BJ (cell line): ENCODE measurements around the gene MROH2B. TPM values are rescaled to one million over a fixed set of nuclear protein-coding genes. Genes with fewer than 3 reads are reported as not detected.
A peak's percentile ranks its signal among the peaks of the same experiment; 100 is the strongest.

Source experiments
- CTCF ChIA-PET: fragments of 350-600 bp; formaldehyde crosslinking; extraction: SDS; loops from one replicate; lab custom pipeline; 2021; ENCODE audit warnings: antibody characterized with exemption, inconsistent platforms; lab: Yijun Ruan, JAX
- POLR2A ChIA-PET: fragments of 300-600 bp; sonication (Branson Sonifier 250); formaldehyde crosslinking; extraction: SDS; loops from one replicate; lab custom pipeline; 2021; ENCODE audit warnings: antibody characterized with exemption; lab: Charles Lee
- DNase-seq: peaks from one replicate; pipeline ENCODE4 v3.0.0-alpha.2; 2011; ENCODE audit warnings: low read depth
- H3K27me3 ChIP-seq: 2 replicates; pipeline ENCODE4 v1.6.0; 2011; ENCODE audit warnings: low read length; ENCODE audit not compliant: control insufficient read depth, insufficient read depth
- H3K36me3 ChIP-seq: 2 replicates; pipeline ENCODE4 v1.5.1; 2011; ENCODE audit warnings: low read length; ENCODE audit not compliant: control insufficient read depth, insufficient read depth
- H3K4me3 ChIP-seq: 2 replicates; pipeline ENCODE4 v1.5.1; 2011; ENCODE audit warnings: low read depth, mild to moderate bottlenecking, control low read depth, low read length
- polyA minus RNA-seq: library from RNA; depleted of rRNA, polyadenylated mRNA; stranded (reverse); fragments of >200 nt; gene quantifications from 2 replicates; pipeline ENCODE4 v1.2.3, GENCODE V29; 2011; rRNA and poly(A)+ RNA removed
- polyA plus RNA-seq: library from polyadenylated mRNA; depleted of rRNA; stranded (reverse); fragments of >200 nt; gene quantifications from 2 replicates; pipeline ENCODE4 v1.2.3, GENCODE V29; 2011; rRNA removed
- TF ChIP-seq, protein P1 (sequence below): IDR thresholded peaks from 2 replicates; pipeline ENCODE4 v1.5.1; 2011; ENCODE audit warnings: low read depth, mild to moderate bottlenecking, control low read depth, inconsistent platforms, low read length, moderate library complexity; ENCODE audit not compliant: insufficient read depth

MROH2B gene
- not detected in 2 replicates for polyA plus RNA-seq
- not detected in 2 replicates for polyA minus RNA-seq

DNA sequence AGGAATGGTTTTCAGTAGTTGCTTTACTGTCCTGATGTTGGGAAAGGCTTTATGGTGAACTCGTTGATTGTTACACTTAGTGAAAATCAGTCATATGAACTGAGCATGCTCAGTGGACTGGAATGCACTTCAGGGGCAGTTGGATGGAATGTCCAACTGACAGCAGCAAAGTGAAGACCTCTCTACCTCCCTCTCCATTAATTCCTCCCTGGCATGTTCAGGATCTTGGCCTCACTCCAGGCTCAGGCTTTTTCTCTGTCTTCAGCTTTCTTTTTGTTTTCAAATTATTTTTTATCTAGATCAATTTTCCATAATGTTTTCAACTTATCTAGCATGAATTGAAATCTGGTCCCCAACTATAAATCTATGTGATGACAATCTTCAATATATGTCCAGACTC, at the start of gene MROH2B:
TSS of gene MROH2B (minus strand) at position 101 of the 400 bp plus-strand sequence. CDS start 490 bp downstream, outside the sequence.
- DNase-seq = no peak
- ChIA-PET POLR2A (no interaction called here), CTCF (no interaction called here)
- Histone ChIP-seq H3K4me3 (no peak within 1 kb of the TSS), H3K27me3 (no peaks in the 10 kb centered on the region), H3K36me3 (no peaks in the 10 kb centered on the region)
- TF ChIP-seq, protein P1, sequence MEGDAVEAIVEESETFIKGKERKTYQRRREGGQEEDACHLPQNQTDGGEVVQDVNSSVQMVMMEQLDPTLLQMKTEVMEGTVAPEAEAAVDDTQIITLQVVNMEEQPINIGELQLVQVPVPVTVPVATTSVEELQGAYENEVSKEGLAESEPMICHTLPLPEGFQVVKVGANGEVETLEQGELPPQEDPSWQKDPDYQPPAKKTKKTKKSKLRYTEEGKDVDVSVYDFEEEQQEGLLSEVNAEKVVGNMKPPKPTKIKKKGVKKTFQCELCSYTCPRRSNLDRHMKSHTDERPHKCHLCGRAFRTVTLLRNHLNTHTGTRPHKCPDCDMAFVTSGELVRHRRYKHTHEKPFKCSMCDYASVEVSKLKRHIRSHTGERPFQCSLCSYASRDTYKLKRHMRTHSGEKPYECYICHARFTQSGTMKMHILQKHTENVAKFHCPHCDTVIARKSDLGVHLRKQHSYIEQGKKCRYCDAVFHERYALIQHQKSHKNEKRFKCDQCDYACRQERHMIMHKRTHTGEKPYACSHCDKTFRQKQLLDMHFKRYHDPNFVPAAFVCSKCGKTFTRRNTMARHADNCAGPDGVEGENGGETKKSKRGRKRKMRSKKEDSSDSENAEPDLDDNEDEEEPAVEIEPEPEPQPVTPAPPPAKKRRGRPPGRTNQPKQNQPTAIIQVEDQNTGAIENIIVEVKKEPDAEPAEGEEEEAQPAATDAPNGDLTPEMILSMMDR = no peak

DNA sequence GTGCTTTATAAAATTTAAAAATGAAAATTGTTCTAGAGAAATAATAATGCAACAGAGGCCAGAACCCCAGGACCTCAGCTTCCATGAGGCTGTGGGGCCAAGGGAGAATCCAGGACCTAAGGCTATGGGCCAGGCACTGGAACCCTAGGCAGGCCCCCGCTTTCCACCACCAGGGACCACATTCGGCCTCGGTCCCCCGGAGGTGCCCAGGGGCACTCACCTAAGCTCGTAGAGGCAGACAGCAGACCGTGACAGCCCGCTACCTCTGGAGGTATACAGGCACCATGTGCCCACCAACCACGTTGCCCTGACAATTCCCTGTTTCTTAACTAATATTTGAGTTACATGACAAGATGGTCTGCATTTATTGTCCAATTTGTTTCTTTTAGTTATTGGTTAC, 49.5 kb upstream of the MROH2B start:
- Histone ChIP-seq H3K36me3 (no peaks in the 10 kb centered on the region), H3K4me3 (no peak overlapping the region), H3K27me3 (no peaks in the 10 kb centered on the region)
- POLR2A ChIA-PET = no interaction called here
- CTCF ChIA-PET = no interaction called here
- no peak for DNase-seq
- TF ChIP-seq, protein P1 = no peak

DNA sequence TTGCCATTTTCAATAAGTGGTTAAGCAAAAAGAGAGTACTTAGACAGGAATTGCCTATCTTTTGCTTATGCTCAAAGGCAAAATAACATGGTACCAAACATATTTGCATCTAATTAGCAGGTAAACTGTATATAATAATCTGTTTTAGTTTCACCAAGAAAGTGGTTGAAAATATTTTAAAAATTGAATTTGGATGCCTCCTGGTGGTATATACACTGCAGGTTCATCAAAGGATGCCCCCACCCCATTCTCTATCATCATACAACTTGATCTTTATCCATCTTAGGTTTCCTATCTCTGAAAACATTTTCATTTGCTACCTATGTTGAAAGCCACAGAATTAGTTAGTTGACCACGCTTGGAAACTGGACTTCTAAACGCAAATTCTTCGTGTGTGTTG, 47.0 kb upstream of the MROH2B start:
- Histone ChIP-seq H3K4me3 (no peak overlapping the region), H3K36me3 (no peaks in the 10 kb centered on the region), H3K27me3 (no peaks in the 10 kb centered on the region)
- ChIA-PET CTCF (no interaction called here), POLR2A (no interaction called here)
- TF ChIP-seq, protein P1 = no peak
- DNase-seq = no peak

DNA sequence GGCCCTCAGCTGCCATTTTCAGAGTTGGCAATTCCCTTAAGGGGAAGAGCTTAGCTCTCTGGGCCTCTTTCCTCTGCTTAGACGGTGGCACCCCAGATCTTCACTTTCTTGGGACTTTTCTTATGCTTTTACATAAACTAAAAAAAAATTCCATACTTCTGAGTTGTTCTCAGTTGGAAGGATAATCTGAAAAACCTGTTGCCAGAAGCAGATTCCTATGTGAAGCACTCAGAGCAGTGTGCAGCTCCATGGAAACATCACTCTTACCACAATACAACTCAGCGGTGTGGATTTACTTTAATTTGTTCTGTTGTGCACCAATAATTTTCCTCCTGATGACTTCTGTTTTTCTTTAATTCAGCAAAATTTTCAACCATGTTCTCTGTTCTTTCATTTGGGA, 44.1 kb upstream of the MROH2B start:
- Histone ChIP-seq H3K27me3 (no peaks in the 10 kb centered on the region), H3K4me3 (no peak overlapping the region), H3K36me3 (no peaks in the 10 kb centered on the region)
- DNase-seq = peak; percentile 74
- ChIA-PET CTCF (interaction anchor here (1.1 to 1.6 kb wide), 2 partner anchors 10 to 211 kb away, joined by 3 read pairs; no protein-coding TSS in a partner anchor), POLR2A (interaction anchor here (0.7 kb wide), 1 partner anchor 16 kb away, joined by 3 read pairs; no protein-coding TSS in a partner anchor)
- TF ChIP-seq, protein P1 = no peak

DNA sequence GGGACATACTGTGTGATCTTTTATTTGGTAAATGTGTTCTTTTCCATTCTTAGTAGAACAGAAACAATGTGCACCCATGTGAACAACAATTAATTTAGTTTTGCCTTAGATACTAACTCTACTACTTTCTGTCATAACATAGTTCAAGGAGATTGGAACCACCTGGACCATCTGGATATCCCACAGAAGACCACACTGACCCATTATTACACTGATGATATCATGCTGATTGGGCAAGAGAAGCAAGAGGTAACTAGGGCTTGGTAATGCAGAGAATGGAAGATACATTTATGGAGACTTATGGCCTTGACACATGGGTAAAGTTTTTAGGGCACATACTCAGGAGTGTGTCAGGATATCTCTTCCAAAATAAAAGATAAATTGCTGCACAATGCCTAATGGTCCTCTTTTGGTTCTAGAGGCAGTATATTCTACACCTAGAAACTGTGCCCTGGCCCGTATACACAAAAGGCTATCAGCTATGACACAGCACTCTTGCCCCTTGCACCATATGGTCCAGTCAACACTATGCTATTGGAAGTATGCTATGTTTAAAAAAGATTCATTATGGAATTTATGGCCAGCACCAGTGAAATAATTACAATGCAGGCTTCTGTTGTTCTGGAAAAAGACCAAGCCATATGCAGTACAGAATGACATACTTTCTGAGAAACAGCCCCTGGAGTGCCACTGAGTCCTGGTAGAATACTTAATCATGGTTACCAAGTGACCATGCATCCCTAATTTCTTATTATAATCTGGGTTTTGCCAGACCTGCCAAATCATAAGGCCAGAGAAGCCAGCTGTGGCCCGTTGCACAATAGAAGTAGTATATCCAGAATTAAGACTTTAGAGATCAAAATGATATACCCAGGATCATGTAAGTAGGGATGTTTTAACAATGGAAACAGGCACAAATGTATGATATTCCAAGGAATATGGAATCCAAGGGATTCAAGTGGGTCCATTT, 41.6 kb upstream of the MROH2B start:
- TF ChIP-seq, protein P1 = no peak
- no peaks in the 10 kb centered on the region for H3K36me3 ChIP-seq
- CTCF ChIA-PET = no interaction called here

More for the DNA sequence above, 41.6 kb upstream of the MROH2B start:
- POLR2A ChIA-PET = no interaction called here
- Histone ChIP-seq H3K4me3 (no peak overlapping the region), H3K27me3 (no peaks in the 10 kb centered on the region)
- peak; percentile 9 for DNase-seq
